Stimulated activated CD8-positive, alpha-beta memory T cell treated with anti-CD3 and anti-CD28 coated beads, Interleukin-2, amount 100 ng/mL, for 1 hour (primary cell): ENCODE data around the gene CARMIL1.

Source experiments
- DNase-seq, 2 donors: peaks; one replicate each; pipeline ENCODE4 v3.0.0-alpha.2; 2020; ENCODE audit warnings: low read depth in 2 of 2

The CARMIL1 gene

DNA sequence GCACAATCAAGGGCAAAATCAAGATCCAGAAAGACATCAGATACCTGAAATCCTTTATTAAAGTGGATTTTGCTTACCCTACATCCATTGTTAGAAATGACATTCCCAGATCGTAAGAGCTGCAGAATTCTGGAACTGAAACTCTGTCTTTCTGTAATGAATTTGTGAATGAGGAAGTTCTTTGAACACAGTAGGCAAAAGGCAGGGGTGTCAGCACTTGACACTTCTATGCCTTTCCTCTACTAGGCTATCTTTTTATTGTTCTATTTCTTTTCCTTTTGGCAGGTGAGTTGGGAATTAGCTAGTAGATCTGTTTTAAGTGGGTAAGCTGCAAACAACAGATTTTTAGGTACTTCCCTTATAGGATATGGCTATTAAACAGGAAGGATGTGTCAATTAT lies 126.3 kb downstream of the CARMIL1 start:
- DNase-seq: no peak

DNA sequence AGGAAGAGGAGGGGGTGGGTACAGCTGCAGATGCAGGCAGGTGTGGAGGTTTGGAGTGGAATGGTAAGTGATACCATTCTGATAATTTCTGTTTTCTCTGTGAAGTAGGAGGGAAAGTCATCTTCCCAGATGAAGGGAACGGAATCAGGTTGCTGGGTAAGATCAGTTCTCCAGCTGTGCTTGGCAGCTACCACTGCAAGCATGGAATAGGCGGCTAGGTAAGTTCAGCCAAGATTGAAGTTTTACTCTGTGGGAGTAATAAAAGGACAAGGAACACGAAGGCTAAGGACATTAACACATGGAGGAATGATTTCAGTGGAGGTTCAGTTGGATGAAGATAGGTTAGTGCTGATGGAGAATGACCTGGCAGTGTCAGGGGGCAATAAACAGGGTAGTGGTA lies 128.3 kb downstream of the CARMIL1 start:
- DNase-seq: no peak

DNA sequence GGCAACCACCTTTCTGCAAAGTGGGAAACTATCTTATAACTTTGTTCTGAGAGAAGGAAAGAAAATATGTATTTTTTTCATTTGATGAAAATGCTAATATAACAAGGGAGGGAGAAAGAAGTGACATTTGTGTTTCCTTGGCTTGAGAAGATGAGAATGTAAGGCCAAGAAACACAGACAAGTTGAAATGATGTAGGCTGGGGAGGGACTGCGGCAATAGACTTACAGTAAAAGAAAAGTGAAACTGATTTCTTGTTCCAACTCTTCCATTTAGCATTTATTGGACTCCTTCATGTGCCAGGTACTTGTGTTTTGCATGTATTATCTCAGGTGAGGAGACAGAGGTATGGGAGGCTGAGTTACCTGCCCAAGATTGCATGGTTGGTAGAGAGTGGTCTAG lies 130.9 kb downstream of the CARMIL1 start:
- DNase-seq: no peak

DNA sequence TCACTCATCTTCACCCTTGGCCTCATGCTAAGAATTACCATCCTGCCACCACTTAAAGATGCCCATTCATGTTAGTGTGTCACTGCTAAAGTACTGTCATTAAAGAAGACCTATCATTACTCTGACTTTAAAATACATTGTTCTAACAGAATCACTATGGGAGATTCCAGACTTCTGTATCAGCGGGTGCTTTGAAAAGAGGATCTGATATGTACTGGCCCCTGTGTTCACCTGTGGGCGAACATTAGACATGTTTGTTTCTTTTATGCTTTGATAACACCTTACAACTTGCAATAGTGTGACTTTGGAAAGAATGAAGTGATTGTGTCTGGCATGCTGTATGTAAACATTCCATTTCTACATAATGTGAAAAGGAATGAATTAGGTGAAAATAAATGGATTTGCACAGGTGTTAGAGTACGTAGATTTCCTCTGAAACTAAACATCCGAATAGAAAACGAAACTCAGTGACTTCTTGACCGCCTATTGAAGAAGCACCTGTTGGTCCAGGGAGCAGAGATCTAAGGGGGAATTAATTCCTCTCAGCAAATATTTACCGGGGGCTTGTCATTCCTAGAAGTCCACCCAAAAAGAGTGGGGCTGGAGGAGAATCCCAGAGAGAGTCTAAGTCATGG lies 132.3 kb downstream of the CARMIL1 start:
- no peak for DNase-seq

DNA sequence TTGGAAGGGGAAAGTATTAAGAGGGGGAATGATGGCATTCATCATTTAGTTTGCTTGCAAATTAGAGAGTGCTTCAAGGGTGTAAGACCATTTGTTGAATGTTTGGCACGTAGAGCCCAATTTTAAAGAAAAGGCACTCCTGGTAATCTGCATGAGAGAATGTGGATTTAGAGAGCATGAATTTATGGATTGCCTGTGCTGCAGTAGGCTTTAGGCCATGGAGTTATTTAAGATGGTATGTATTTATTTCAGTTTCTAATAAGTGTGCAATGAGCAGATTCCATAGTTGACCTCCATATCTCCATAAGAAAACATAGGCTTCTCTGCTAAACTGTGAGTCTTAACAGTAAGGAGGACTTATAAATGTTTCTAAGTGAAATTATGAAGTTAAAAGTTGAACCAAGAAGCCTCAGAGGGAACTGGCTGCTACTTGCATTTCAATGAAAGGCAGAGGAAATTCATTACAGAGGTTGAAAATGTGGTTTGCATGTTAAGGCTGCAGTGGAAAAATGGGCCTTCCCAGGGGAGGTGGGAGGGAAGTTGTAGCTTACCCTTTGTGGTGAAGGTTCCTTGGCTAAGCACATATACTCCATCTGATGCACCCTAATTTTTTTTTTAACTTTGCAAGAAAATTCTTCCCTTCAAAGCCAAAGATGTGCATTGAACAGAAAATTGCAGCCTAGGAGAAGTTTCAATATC lies 134.2 kb downstream of the CARMIL1 start:
- DNase-seq: no peak

DNA sequence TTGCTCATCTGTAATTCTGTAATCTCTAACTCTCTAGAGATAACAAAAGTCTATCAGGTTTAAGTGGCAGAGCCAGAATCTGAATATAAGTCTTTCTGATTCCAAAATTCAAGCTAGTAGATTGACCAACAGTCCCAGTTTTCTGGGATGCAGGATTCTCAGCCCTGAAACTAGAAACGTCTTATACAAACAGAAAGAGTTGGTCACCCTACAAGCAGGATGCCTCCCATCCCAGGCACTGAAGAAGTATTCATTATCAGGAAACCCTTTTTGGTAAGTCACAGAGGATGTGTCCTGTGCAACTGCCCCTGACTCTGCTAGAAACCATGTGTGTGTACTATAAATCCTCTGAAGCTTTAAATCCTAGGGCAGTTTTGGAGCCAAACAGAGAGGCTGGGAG lies 135.0 kb downstream of the CARMIL1 start:
- no peak for DNase-seq

DNA sequence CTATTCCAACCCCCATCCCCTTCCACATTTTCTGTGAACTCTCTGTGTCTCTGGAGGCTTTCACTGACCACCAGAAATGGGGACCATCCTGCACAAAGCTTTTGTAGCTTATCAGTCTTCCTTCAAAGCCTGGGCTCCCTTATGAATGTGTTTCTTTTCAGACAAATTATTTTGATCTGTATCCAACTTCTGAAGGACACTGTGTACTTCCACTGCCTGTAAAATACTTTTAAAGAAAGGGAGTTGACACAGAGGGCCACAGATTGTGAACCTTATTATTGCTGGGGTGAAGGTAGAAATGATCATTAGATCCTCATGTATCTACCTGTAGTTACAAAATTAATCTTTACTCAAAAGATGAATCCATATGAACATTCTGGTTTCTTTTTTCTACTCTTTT lies 135.6 kb downstream of the CARMIL1 start:
- DNase-seq: no peak

DNA sequence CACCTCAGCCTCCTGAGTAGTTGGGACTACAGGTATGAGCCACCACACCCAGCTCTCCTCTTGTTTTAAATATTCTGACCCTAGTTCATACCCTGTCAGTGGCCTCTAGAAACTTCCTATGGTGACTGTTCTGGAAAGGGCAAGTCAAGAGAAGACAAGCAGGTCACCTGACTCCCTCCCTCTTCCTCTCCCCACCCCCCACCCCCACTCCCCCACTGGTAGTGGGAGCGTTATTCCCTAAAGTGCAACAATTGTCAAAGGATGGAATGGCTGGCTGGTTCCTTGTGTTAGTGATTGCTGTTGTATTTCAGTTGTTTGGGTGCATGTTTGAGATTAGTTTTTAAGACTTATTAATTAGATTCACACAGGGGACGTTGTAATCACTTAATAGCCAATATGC lies 136.1 kb downstream of the CARMIL1 start:
- DNase-seq: no peak

DNA sequence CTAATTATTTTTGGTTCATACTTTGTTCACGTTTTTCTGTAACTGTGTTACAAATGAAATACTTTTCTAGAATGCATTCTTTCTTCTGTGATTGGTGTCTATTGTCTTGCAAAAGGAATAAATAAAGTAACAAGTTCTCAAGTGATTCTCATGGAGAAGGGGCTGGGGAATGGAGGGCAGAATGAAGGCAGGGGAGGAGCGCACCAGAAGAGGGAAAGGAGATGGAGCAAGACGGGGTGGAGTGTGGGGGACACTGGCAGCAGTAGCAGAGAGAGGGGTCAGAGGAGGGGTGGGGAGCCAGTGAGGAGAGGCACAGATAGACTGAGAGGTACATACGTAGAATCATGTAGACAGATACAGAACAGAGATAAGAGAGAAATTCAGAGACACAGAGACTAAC lies 136.5 kb downstream of the CARMIL1 start:
- DNase-seq: no peak

DNA sequence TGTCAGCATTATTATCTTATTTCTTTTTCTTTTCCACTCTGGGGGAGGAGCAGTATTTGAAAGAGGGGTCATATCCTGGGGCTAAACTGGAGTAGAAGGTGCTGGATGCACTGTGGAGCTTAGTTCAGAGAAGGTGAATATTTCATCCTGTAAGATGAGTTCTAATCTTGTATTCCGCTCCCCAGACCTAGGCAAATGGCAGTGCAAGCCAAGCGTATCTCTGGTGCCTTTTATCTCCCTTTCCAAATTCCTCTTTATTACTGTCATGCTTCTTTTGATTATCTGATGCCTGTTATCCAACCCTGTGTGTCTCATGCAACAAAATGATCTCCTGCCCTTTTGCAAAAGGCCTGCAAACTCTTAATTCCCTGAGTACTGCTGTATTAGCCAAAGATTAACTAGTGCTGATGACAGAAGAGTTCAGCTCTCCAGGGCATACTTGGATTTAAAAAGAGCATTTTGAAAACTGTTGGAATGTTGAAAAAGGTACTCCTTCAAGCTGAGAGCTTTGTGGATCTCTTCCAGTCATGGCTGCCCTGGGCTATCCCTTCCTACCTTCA lies 138.0 kb downstream of the CARMIL1 start:
- DNase-seq: no peak

DNA sequence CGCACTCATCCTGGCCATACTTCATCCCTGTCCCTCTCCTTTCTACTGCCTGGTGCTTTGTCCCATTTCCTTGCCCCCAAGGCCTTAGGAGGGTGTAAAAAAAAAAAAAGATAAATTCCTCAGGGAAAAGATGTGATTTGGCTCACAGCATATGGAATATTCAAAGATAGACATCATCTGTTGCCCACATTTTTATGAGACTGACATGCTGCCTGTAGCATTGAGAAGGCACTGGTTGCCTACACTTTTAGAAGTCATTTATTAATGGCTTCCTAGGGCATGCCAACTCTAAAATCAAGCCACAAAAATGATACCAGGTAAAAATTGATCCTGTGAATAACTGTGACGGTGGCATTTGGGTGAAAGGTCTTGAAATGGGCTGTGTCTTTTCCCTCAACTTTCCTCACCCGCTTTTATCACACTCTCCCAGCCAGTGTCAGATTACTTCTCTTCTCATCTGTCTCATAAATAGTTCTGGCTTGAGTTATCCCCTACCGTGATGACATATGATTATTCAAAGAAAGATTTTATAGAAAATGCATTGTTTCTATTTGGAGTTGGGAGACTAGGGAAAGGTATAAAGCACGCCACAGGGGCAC lies 139.4 kb downstream of the CARMIL1 start:
- no peak for DNase-seq

DNA sequence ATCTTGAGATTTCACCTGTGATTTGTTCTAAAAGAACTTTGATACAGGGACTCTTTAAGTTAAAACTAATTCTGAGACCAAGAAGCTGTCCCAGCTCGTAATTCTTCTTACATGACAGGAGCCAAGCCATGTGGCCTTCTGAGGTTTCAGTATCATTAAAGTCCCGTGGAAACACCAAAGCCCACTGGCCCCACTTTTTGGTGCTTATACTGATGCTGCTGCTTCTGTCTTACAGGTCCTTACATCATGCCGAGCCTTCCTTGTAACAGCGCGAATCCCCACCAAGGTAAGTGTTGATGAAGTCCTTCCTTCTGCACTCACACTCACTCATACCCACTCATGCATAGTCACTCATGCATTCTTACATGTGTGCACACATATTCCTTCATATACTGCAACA lies 140.7 kb downstream of the CARMIL1 start:
- no peak for DNase-seq

DNA sequence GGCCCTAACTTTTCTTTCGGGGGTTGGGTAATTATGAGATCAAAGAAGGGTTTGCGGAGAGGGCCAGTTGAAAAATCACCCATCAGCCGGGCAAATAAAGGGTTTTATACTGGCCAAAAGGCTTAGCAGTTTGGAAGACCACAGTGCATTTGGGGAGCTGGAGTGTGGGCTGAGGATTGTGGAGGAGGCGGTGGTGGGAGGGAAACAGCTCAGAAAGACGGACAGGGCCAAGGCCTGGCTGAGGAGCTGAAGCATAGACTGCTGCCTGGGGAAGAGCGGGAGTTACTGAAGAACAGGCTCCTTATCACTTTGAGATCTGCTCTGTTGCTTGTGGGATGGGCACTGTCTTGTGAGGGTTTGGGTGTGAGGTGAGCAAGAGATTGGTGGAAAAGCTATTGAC lies 144.2 kb downstream of the CARMIL1 start:
- DNase-seq: no peak

DNA sequence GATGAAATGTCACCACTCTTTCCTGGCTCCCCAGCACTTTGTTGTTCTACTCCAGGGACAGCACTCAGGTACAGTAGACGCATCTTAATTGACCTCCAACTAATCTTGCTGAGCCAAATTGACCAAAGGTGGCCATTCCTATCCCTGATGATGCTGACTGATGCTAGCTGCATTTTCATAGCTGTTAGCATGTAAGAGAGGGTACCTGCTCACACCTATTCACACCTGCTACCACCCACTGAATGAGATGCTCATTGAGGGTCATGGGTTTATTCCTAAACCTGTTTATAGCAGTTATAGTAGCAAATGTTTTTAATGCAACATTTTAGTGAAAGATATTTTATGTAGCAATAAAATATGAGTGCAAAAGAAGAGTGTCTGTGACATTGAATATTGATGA lies 145.1 kb downstream of the CARMIL1 start:
- no peak for DNase-seq

DNA sequence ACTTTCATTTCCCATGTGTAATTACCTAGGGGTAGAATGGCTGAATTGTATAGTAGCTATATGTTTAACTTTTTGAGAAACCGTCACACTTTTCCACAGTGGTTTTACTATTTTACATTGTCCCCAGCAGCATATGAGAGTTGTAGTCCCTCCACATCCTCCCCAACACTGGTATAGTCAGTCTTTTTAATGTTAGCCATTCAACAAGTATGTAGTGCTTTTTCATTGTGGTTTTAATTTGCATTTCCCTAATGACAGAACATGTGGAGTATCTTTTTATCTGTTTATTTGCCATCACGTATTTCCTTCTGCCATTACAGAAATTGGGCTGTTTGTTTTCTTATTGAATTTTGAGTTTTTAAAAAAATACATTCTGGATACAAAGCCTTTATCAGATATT lies 148.4 kb downstream of the CARMIL1 start:
- no peak for DNase-seq

DNA sequence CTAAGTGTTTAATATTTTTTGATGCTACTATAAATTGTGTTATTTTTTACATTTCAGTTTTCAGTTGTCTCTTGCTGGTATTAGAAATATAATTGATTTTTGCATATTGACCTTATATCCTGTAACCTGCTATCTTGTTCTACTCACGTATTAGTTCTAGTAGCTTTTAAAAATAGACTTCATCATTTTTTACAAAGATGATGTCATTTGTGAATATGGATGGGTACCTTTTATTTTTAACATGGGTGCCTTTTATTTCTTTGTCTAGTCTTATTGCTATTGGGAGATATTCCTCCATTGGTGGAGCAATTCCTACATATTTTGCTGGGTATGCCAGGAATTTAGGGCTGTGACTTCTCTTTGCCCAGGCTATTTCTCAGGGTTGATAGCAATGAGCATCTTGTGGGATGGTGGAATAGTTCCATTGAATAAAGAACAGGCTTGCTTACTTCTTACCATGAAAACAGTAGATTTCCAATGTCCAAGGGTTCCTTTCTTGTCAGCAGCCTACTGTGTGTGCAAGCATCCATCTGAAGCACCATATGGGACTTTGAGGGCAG lies 149.7 kb downstream of the CARMIL1 start:
- DNase-seq: no peak

DNA sequence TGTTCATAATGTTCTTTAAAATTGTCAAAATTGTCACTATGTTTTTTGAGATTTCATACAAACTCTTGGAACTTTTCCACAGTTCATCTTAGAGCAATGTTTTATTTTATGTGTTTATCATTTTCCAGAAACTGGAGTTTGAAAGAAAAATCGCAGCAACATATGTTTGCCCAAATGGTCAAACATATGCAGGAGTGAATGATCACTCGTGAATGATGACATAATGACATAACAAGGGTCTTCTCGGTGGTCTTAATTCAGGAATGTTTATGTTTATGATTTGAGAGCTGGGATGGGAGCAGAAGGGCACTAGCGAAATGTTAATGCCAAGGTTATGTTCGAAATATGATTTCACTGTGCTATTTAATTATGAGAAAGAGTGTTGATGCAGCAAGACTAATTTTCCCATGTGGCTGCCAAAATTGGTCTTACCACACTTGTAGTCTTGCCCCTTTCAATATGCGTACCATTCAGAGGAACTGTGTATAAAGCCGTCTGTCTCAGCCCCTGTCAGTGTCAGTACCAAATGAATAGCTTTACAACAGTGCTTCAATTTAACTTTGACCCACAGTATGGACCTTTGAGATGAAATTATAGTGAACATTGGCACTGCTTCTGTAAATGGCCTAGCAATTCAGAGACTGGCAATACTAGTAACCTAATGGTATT lies 152.3 kb downstream of the CARMIL1 start:
- no peak for DNase-seq

DNA sequence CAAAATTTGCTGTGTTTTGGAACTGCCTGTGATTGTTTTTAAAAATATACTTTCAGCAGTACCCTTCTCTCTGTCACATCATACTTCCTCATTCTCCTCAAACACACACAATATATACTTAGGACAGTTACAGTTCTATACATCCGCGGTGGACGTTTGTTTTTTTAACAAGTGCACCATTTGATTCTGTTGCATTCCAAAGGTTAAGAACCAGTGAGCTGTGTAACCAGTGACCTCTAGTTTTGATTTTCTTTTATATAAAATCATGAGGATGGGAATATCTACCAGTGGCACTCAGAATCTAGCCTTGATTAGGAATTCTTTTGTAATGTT lies 152.8 kb downstream of the CARMIL1 start:
- no peak for DNase-seq

DNA sequence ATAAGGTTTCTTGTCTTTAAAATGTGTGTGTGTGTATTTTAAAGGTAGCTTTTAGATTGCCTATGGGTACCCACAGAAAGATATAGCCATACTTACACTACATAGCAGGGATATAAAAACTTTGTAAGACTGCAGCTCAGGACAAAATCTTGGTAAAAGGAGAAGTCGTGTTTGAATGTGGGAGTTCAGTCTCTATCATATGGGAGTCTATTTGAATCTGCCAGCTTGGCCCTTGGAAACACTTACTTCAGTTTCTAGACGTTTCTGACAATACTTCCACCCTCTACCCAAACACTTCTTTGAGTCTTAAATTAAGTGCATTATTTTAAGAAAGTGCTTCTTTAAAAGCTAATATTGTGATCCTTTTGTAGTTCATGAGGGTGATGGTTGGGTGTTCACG lies 155.7 kb downstream of the CARMIL1 start:
- DNase-seq: no peak

DNA sequence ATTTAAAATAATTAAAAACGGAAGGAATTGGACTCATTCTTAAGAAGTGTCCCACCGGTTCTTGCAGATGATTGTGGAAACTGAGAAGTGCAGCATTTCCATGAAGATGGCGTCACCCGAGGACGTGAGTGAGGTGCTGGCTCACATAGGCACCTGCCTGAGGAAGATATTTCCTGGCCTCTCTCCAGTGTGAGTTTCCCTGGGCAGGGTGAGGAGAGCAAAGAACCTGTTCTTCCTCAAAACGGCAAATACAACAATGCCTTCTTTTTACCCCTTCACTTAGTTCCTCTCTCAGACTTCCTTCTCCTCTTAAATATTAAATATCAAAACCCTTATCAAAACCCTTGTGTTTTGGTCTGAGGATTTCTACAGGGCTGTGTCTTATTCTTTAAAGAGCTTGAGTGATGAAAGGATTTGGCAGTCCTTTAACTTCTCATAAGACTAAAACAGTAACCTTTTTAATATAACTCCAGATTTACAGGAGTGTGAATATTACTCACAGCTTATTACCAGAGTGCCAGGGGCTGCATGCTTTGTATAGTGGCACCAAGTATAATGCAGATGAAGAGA lies 156.3 kb downstream of the CARMIL1 start:
- no peak for DNase-seq

DNA sequence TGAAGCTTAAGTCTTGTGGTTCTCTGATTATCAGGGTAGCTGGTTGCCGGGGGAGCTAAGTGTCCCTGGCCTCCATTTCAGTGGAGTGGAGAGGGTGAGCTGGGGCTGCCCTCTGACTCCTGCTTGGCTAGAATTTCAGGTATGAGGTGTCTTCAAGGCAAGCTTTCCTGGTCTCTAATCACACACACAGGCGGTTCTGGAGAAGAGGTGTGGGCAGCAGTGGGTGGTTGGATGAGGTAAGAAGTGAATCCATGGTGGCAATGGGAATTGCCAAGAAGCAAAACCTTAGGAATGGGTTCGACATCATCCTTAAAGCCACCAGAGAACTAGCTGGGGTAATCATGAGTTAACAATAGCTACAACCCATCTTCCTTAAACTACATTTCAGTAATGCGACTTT lies 157.6 kb downstream of the CARMIL1 start:
- no peak for DNase-seq

DNA sequence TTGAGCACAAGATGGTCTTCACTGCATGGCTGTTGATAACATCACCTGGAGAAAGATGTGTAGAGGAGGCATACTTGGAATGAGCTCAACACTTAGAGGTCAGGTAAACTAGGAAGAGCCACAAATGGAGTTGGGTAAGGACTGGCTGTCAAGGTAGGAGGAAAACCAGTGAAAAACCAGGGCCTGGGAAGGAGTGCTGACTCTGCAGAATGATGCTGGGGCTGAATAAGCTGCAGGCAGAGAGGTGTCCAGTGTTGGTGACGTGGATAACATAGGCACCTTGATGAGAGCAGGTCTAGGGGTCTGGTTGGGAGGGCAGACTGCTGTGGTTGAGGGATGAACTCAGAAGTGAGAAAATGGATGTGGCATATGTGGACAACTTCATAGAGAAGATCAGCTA lies 160.2 kb downstream of the CARMIL1 start:
- no peak for DNase-seq
